HG03097 (cell line): ENCODE data around the gene ACTG2.

Experiments
- ATAC-seq: cut with Tn5 transposase; IDR thresholded peaks from one replicate; pipeline ENCODE4 v1.9.1; 2021; ENCODE audit not compliant: unreplicated experiment, low FRiP score

The ACTG2 gene

DNA sequence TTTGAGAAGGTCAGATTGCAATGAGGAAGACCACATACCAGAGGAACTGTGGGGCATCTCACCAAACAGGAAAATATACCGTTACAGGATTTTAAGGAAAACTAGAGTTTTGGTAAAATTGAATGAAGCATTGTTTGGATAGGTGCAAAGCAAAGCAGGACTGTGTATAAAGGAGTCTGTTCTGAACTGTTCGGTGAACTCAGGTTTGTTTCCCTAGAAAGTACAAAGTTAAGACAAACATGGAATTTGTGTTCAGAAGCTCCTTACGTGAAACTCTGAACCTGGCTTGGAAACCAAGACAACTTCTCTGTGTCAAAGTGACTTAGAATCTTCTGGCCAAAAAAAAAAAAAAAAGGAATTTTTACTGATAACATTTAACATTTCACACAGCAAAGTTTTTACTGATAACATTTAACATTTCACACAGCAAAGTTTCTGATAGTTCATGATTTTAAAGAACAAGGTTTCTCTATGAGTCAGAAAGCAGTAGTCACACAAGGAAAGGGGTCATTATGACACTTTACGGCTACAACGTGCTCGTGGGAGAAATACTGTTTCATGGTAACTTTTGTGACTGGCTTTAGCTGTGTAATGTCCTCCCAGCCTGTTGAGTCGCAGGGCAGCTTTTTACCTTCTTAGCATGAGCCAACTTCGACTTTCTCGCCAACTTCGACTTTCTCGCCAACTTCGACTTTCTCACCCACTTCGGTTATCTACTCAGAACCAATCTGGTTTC is 70.7 kb downstream of the ACTG2 start:
- ATAC-seq = no peak

DNA sequence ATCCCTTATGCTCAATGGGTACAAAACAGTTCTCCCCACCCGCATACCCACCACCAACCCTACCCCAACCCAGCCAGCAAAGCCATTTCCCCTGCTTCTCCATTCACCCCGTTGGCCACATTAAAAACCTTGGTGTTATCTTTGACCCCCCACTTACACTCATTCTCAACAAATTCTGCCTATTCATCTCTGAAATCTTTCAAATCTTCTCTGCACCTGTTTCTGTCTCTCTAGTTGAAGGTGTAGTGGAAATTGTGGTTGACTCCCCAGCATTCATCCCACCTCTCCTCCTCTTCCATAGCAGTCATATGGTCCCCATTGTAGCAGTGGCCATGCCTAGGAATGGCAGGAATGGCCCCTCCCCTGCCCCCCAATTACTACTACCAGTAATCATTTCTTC is 71.4 kb downstream of the ACTG2 start:
- ATAC-seq = no peak

DNA sequence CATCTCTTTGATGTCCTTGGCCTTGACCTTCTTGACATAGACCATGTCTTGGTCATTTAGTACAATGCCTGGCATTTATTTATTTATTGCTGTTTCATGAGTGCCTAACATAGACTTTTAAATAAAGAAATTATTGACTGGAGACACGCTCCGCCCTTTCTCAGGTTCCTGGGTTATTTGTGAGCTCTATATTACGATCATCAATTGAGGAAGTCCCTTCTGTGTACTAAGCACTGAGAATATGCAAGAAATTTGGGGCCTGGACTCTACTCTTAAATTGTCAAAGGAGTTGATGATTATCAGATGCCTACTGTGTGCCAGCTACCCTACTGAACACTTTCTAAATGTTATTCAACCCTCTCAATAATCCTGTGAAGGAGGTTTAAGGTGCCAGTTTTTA is 72.2 kb downstream of the ACTG2 start:
- no peak for ATAC-seq

- ATAC-seq = no peak
These were observed 75.6 kb downstream of the ACTG2 start for GRCh38 chr2:73968357-73968937.

- ATAC-seq = no peak
These were observed 76.5 kb downstream of the ACTG2 start for GRCh38 chr2:73969356-73969755.
